Calu3 (cell line): ENCODE measurements around the gene INHBE. TPM values are rescaled to one million over a fixed set of nuclear protein-coding genes. Genes with fewer than 3 reads are reported as not detected.
"Not testable (repeated sequence)": the region's sequence is repeated elsewhere in the genome, so short reads cannot be mapped to it uniquely, and the experiment has no call there.

Source experiments
- BruUV-seq: library from RNA; stranded (reverse); fragments of 400-500 nt; replicated peaks from 2 replicates; lab custom pipeline; 2021; lab: Mats Ljungman, UMichigan
- CTCF ChIA-PET: fragments of 300-600 bp; sonication (Branson Sonifier 250); formaldehyde crosslinking; loops from one replicate; lab custom pipeline; 2022; ENCODE audit warnings: antibody characterized with exemption; lab: Charles Lee
- DNase-seq: peaks from one replicate; pipeline ENCODE4 v3.0.0; 2022
- H3K27ac Mint-ChIP-seq: one replicate; pipeline ENCODE4 v1.8.0; 2022; ENCODE audit warnings: mixed read lengths; ENCODE audit not compliant: unreplicated experiment
- H3K27me3 Mint-ChIP-seq: one replicate; pipeline ENCODE4 v1.8.0; 2022; ENCODE audit warnings: mixed read lengths; ENCODE audit not compliant: unreplicated experiment
- H3K36me3 Mint-ChIP-seq: one replicate; pipeline ENCODE4 v1.8.0; 2022; ENCODE audit warnings: mild to moderate bottlenecking, moderate library complexity, mixed read lengths; ENCODE audit not compliant: insufficient read depth, unreplicated experiment
- H3K4me1 Mint-ChIP-seq: one replicate; pipeline ENCODE4 v1.8.0; 2022; ENCODE audit warnings: mild to moderate bottlenecking, low read depth, mixed read lengths; ENCODE audit not compliant: unreplicated experiment
- H3K4me3 Mint-ChIP-seq: one replicate; pipeline ENCODE4 v1.8.0; 2022; ENCODE audit warnings: mild to moderate bottlenecking, low read depth, moderate library complexity, mixed read lengths; ENCODE audit not compliant: unreplicated experiment
- H3K9me3 Mint-ChIP-seq: one replicate; pipeline ENCODE4 v1.8.0; 2022; ENCODE audit warnings: low read depth, mixed read lengths; ENCODE audit not compliant: unreplicated experiment
- CTCF ChIP-seq: fragments of 200-600 bp; IDR thresholded peaks from one replicate; pipeline ENCODE4 v1.8.0; 2022; ENCODE audit warnings: antibody characterized with exemption; ENCODE audit not compliant: unreplicated experiment
- intact Hi-C: fragments of 100-400 bp; cut with micrococcal nuclease; formaldehyde crosslinking; loops from one replicate; pipeline ENCODE4 v1.10.0; 2022; ENCODE audit not compliant: unreplicated experiment
- total RNA-seq: library from RNA; stranded (reverse); gene quantifications from 2 replicates; pipeline ENCODE4 v1.2.3, GENCODE V29; 2022

Gene INHBE
- total RNA-seq, 1 experiment from 2014 or later = 0.38 TPM

- no peaks in the 10 kb centered on the region for H3K9me3 Mint-ChIP-seq
- BruUV-seq = no TSS peak
- no peak for DNase-seq
- H3K4me3 Mint-ChIP-seq = no peak overlapping the region
- peaks cover 25% of the 10 kb centered on the region for H3K4me1 Mint-ChIP-seq
- intact Hi-C loops = no loop called here
- CTCF ChIA-PET = no interaction called here
- TF ChIP-seq CTCF = no peak
- no peak overlapping the region for H3K27ac Mint-ChIP-seq
- H3K36me3 Mint-ChIP-seq = peaks cover 5% of the 10 kb centered on the region
- no peaks in the 10 kb centered on the region for H3K27me3 Mint-ChIP-seq
Measured at GRCh38 chr12:57416039-57416996, 38.8 kb upstream of the INHBE start.

- Mint-ChIP-seq H3K4me3 (no peak overlapping the region), H3K4me1 (peaks cover 25% of the 10 kb centered on the region), H3K9me3 (no peaks in the 10 kb centered on the region), H3K27me3 (no peaks in the 10 kb centered on the region), H3K27ac (no peak overlapping the region), H3K36me3 (peaks cover 11% of the 10 kb centered on the region)
- intact Hi-C loops = no loop called here
- no peak for TF ChIP-seq CTCF
- CTCF ChIA-PET = interaction anchor here (0.6 to 0.7 kb wide), 2 partner anchors 237 to 352 kb away, joined by 3 read pairs; no protein-coding TSS in a partner anchor
- BruUV-seq = no TSS peak
- no peak for DNase-seq
Measured at GRCh38 chr12:57418255-57418654, 36.9 kb upstream of the INHBE start.

GRCh38 chr12:57419495-57419894, 35.6 kb upstream of the INHBE start:
- CTCF ChIA-PET = interaction anchor here (1.1 kb wide), 1 partner anchor 15 kb away, joined by 3 read pairs; the partner anchor contains the start of gene INHBC
- Mint-ChIP-seq H3K27ac (no peak overlapping the region), H3K4me3 (no peak overlapping the region), H3K9me3 (no peaks in the 10 kb centered on the region), H3K36me3 (peaks cover 15% of the 10 kb centered on the region), H3K27me3 (no peaks in the 10 kb centered on the region), H3K4me1 (peaks cover 25% of the 10 kb centered on the region)
- no peak for TF ChIP-seq CTCF
- intact Hi-C loops = no loop called here
- no peak for DNase-seq
- BruUV-seq = no TSS peak

GRCh38 chr12:57420482-57420881, 34.6 kb upstream of the INHBE start:
- intact Hi-C loops = no loop called here
- H3K27me3 Mint-ChIP-seq = no peaks in the 10 kb centered on the region
- H3K4me3 Mint-ChIP-seq = no peak overlapping the region
- H3K36me3 Mint-ChIP-seq = peaks cover 18% of the 10 kb centered on the region
- no peak for TF ChIP-seq CTCF
- CTCF ChIA-PET = no interaction called here
- no peaks in the 10 kb centered on the region for H3K9me3 Mint-ChIP-seq
- DNase-seq = no peak
- no TSS peak for BruUV-seq
- no peak overlapping the region for H3K27ac Mint-ChIP-seq
- H3K4me1 Mint-ChIP-seq = peaks cover 25% of the 10 kb centered on the region

GRCh38 chr12:57426948-57427347, 28.2 kb upstream of the INHBE start:
- DNase-seq, H3K27ac Mint-ChIP-seq, BruUV-seq, H3K9me3 Mint-ChIP-seq, H3K4me3 Mint-ChIP-seq, intact Hi-C loops, H3K4me1 Mint-ChIP-seq, CTCF ChIA-PET, H3K27me3 Mint-ChIP-seq: not testable (repeated sequence)
- H3K36me3 Mint-ChIP-seq = peaks cover 51% of the 10 kb centered on the region
